SK-N-SH (cell line): ENCODE data around the gene ASMTL.
"Not testable (repeated sequence)": the region's sequence is repeated elsewhere in the genome, so short reads cannot be mapped to it uniquely, and the experiment has no call there.

Experiments used
- CTCF ChIP-seq: fragments of 200-600 bp; sonication (generic); IDR thresholded peaks from 2 replicates; pipeline ENCODE4 v1.6.1; 2017; ENCODE audit warnings: antibody characterized with exemption, mild to moderate bottlenecking, moderate library complexity
- JUND ChIP-seq: IDR thresholded peaks from 2 replicates; pipeline ENCODE4 v1.4.0; 2012
- NRF1 ChIP-seq: IDR thresholded peaks from 2 replicates; pipeline ENCODE4 v1.6.1; 2012; ENCODE audit warnings: low read depth, mild to moderate bottlenecking, low read length
- RCOR1 ChIP-seq: fragments of 150-350 bp; IDR thresholded peaks from 2 replicates; pipeline ENCODE4 v1.6.1; 2017; ENCODE audit warnings: antibody characterized with exemption, low read length
- TF ChIP-seq, protein P1 (sequence below): IDR thresholded peaks from 2 replicates; pipeline ENCODE4 v1.4.0; 2012; ENCODE audit warnings: low read depth

DNA sequence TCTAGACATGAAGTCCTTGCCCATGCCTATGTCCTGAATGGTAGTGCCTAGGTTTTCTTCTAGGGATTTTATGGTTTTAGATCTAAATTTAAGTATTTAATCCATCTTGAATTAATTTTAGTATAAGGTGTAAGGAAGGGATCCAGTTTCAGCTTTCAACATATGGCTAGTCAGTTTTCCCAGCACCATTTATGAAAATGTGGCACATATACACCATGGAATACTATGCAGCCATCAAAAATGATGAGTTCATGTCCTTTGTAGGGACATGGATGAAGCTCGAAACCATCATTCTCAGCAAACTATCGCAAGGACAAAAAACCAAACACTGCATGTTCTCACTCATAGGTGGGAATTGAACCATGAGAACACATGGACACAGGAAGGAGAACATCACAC lies 29.8 kb upstream of the ASMTL start:
- not testable (repeated sequence) for TF ChIP-seq JUND, CTCF, RCOR1, NRF1
- TF ChIP-seq, protein P1, sequence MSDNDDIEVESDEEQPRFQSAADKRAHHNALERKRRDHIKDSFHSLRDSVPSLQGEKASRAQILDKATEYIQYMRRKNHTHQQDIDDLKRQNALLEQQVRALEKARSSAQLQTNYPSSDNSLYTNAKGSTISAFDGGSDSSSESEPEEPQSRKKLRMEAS, result not testable (repeated sequence)
